HepG2 (cell line): ENCODE measurements around the gene ZNF763. TPM values are rescaled to one million over a fixed set of nuclear protein-coding genes. Genes with fewer than 3 reads are reported as not detected.
"Not testable (repeated sequence)": the region's sequence is repeated elsewhere in the genome, so short reads cannot be mapped to it uniquely, and the experiment has no call there.

Experiments
- ATAC-seq: fragments of 200-7000 bp; cut with Tn5 transposase; 3 replicates; pipeline ENCODE4 v1.9.1; 2020; ENCODE audit warnings: mild to moderate bottlenecking, moderate library complexity
- BruUV-seq: library from RNA; stranded (reverse); fragments of 400-500 nt; replicated peaks from 2 replicates; lab custom pipeline; 2021; lab: Mats Ljungman, UMichigan
- CTCF ChIA-PET: fragments of 300-600 bp; formaldehyde crosslinking; extraction: SDS; loops from one replicate; lab custom pipeline; 2021; ENCODE audit warnings: low total read pairs, inconsistent platforms, low intra/inter-chr PET ratio; lab: Yijun Ruan, JAX
- POLR2A ChIA-PET: fragments of 350-600 bp; sonication (Branson Sonifier 250); formaldehyde crosslinking; loops from one replicate; lab custom pipeline; 2020; ENCODE audit warnings: antibody characterized with exemption, inconsistent platforms; lab: Yijun Ruan, JAX
- DNase-seq: peaks from one replicate; pipeline ENCODE4 v3.0.0-alpha.2; 2015; ENCODE audit warnings: low spot score
- FAIRE-seq: peaks from 3 replicates; lab custom pipeline; 2011; peaks lifted over from hg19 to GRCh38; lab: Jason Lieb, UNC
- H2AFZ ChIP-seq: one replicate; pipeline ENCODE4 v1.6.1; 2011; ENCODE audit warnings: low read length, inconsistent platforms
- H3K27ac ChIP-seq: fragments of 300-600 bp; 3 replicates; pipeline ENCODE4 v1.8.0; 2011; ENCODE audit warnings: mixed run types, mild to moderate bottlenecking, mixed read lengths, low read length, inconsistent platforms; ENCODE audit not compliant: insufficient read depth; ENCODE audit errors: extremely low read length
- H3K27me3 ChIP-seq, 2 experiments: fragments of 200-600 bp in 1 of 2; 2 replicates in 1 of 2; 3 replicates in 1 of 2; pipeline versions ENCODE4 v1.6.0 to v1.8.0; 2011; ENCODE audit warnings: low read length in 2 of 2, mild to moderate bottlenecking in 2 of 2, moderate library complexity in 2 of 2, inconsistent platforms in 1 of 2; ENCODE audit not compliant: insufficient read depth in 2 of 2, control insufficient read depth in 1 of 2
- H3K36me3 ChIP-seq, 2 experiments: fragments of 200-600 bp in 1 of 2; replicated peaks in 1 of 2; 2 replicates in 1 of 2; 3 replicates in 1 of 2; pipeline versions ENCODE4 v1.5.1 to v1.8.0; 2011; ENCODE audit warnings: low read length in 2 of 2, inconsistent platforms in 1 of 2; ENCODE audit not compliant: insufficient read depth in 2 of 2, control insufficient read depth in 1 of 2
- H3K4me1 ChIP-seq: 2 replicates; pipeline ENCODE4 v1.5.1; 2012; ENCODE audit warnings: low read length, inconsistent platforms; ENCODE audit not compliant: insufficient read depth
- H3K4me2 ChIP-seq: 2 replicates; pipeline ENCODE4 v1.6.0; 2011; ENCODE audit warnings: low read depth, low read length, inconsistent platforms
- H3K4me3 ChIP-seq, 3 experiments: fragments of 200-600 bp in 1 of 3; sonication (generic), shearing (Covaris generic) in 1 of 3; replicated peaks in 1 of 3; 2 replicates each; pipeline ENCODE4 v1.5.1; 2011 to 2016; ENCODE audit warnings: low read length in 3 of 3, inconsistent platforms in 2 of 3, low read depth in 2 of 3, mild to moderate bottlenecking in 2 of 3, control low read depth in 1 of 3, mixed read lengths in 1 of 3; ENCODE audit not compliant: insufficient read depth in 1 of 3
- H3K79me2 ChIP-seq: one replicate; pipeline ENCODE4 v1.6.1; 2011; ENCODE audit warnings: low read length, inconsistent platforms; ENCODE audit not compliant: insufficient read depth
- H3K9ac ChIP-seq: 2 replicates; pipeline ENCODE4 v1.6.0; 2011; ENCODE audit warnings: mild to moderate bottlenecking, low read depth, low read length, inconsistent platforms; ENCODE audit not compliant: insufficient read depth
- H3K9me3 ChIP-seq: 2 replicates; pipeline ENCODE4 v1.5.1; 2012; ENCODE audit warnings: mild to moderate bottlenecking, low read length
- H4K20me1 ChIP-seq: 2 replicates; pipeline ENCODE4 v1.6.0; 2011; ENCODE audit warnings: inconsistent platforms, mild to moderate bottlenecking, low read length, moderate library complexity; ENCODE audit not compliant: insufficient read depth
- ZNF75D ChIP-seq: sonication (generic); formaldehyde crosslinking; IDR thresholded peaks from 2 replicates; pipeline ENCODE4 v1.8.1; 2023; ENCODE audit warnings: missing genetic modification reagents, mild to moderate bottlenecking, borderline replicate concordance
- WGBS: methylation state at CpG from one replicate; pipeline ENCODE4 v1.1.6; 2017; ENCODE audit warnings: low lambda C conversion rate; 5-methylcytosine and 5-hydroxymethylcytosine counted together
- in situ Hi-C: cut with HindIII; loops from 2 replicates; pipeline ENCODE4 v1.10.0; 2017; ENCODE audit warnings: low pct_unique_long_range_greater_than_20kb; ENCODE audit not compliant: extremely low pct_ligation_motif_present
- intact Hi-C: fragments of 100-400 bp; cut with micrococcal nuclease; formaldehyde crosslinking; loops from one replicate; pipeline ENCODE4 v1.10.0; 2022; ENCODE audit not compliant: unreplicated experiment
- polyA plus RNA-seq, 8 experiments: library from polyadenylated mRNA; depleted of rRNA in 3 of 8; stranded (reverse) in 7 of 8; unstranded in 1 of 8; fragments of >200 nt; fragmentation: Illumina TruSeq in 4 of 8; extraction: Trizol in 4 of 8; gene quantifications; 2 replicates each; pipeline versions ENCODE4 v1.2.1 to v1.2.3, GENCODE V29; 2011 to 2016; ENCODE audit warnings: low read depth in 4 of 8, missing spikeins in 1 of 8, mixed read lengths in 1 of 8; ENCODE audit not compliant: insufficient read depth in 1 of 8
- total RNA-seq, 5 experiments: library from RNA; depleted of rRNA; stranded (reverse); fragments of >200 nt; fragmentation: Illumina TruSeq; extraction: Trizol; gene quantifications; 2 replicates each; pipeline ENCODE4 v1.2.3, GENCODE V29; 2016; ENCODE audit warnings: low read depth in 1 of 5
- TF ChIP-seq, protein P1 (sequence below): sonication (generic); formaldehyde crosslinking; conservative IDR thresholded peaks from 2 replicates; pipeline ENCODE4 v1.4.0; 2020; ENCODE audit warnings: mild to moderate bottlenecking, missing genetic modification reagents, moderate library complexity

The ZNF763 gene
- total and polyA plus RNA-seq, 2 of the 13 experiments (the other 11 are each of a cell fraction or from before 2014, with no cell fraction given) = 0.08 to 0.42 TPM

DNA sequence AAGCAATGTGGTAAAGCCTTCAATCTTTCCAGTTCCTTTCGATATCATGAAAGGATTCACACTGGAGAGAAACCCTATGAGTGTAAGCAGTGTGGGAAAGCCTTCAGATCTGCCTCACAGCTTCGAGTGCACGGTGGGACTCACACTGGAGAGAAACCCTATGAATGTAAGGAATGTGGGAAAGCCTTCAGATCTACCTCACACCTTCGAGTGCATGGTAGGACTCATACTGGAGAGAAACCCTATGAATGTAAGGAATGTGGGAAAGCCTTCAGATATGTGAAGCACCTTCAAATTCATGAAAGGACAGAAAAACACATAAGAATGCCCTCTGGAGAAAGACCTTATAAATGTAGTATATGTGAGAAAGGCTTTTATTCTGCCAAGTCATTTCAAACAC is 15.6 kb upstream of the ZNF763 start:
- H2AFZ ChIP-seq = no peak overlapping the region
- ATAC-seq = no peak
- DNase-seq = no peak
- peaks cover 3% of the 10 kb centered on the region for H3K79me2 ChIP-seq
- no peak for FAIRE-seq
- no peak overlapping the region for H3K9ac ChIP-seq
- intact Hi-C loops = no loop called here
- no peaks in the 10 kb centered on the region; the same call in 1 of the 2 replicates for H4K20me1 ChIP-seq
- no TSS peak for BruUV-seq
- no peaks in the 10 kb centered on the region for H3K27me3 ChIP-seq
- 0 out of 2 replicates have a peak, but pooled peaks have one; percentile 22 for TF ChIP-seq ZNF75D (CRISPR knock-in tag)
- TF ChIP-seq, protein P1, sequence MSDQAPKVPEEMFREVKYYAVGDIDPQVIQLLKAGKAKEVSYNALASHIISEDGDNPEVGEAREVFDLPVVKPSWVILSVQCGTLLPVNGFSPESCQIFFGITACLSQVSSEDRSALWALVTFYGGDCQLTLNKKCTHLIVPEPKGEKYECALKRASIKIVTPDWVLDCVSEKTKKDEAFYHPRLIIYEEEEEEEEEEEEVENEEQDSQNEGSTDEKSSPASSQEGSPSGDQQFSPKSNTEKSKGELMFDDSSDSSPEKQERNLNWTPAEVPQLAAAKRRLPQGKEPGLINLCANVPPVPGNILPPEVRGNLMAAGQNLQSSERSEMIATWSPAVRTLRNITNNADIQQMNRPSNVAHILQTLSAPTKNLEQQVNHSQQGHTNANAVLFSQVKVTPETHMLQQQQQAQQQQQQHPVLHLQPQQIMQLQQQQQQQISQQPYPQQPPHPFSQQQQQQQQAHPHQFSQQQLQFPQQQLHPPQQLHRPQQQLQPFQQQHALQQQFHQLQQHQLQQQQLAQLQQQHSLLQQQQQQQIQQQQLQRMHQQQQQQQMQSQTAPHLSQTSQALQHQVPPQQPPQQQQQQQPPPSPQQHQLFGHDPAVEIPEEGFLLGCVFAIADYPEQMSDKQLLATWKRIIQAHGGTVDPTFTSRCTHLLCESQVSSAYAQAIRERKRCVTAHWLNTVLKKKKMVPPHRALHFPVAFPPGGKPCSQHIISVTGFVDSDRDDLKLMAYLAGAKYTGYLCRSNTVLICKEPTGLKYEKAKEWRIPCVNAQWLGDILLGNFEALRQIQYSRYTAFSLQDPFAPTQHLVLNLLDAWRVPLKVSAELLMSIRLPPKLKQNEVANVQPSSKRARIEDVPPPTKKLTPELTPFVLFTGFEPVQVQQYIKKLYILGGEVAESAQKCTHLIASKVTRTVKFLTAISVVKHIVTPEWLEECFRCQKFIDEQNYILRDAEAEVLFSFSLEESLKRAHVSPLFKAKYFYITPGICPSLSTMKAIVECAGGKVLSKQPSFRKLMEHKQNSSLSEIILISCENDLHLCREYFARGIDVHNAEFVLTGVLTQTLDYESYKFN (CRISPR knock-in tag) = no peak
- TF ChIP-seq, all 625 proteins: peak for 1
- Histone ChIP-seq H3K36me3 (peaks cover 17 to 56% of the 10 kb centered on the region in 2 experiments), H3K4me2 (no peak overlapping the region), H3K4me1 (no peaks in the 10 kb centered on the region), H3K27ac (no peak overlapping the region), H3K9me3 (peaks cover 21% of the 10 kb centered on the region), H3K4me3 (no peak overlapping the region)
- 94% methylated on average over 4 of the region's 4 CpGs for WGBS
- ChIA-PET CTCF (no interaction called here), POLR2A (no interaction called here)
- in situ Hi-C loops = no loop called here

DNA sequence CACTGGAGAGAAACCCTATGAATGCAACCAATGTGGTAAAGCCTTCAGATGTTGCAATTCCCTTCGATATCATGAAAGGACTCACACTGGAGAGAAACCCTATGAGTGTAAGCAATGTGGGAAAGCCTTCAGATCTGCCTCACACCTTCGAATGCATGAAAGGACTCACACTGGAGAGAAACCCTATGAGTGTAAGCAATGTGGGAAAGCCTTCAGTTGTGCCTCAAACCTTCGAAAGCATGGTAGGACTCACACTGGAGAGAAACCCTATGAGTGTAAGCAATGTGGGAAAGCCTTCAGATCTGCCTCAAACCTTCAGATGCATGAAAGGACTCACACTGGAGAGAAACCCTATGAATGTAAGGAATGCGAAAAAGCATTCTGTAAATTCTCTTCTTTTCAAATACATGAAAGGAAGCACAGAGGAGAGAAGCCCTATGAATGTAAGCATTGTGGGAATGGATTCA is 15.2 kb upstream of the ZNF763 start:
- ATAC-seq, intact Hi-C loops, H4K20me1 ChIP-seq, H3K4me2 ChIP-seq, BruUV-seq, FAIRE-seq, H3K4me3 ChIP-seq, POLR2A ChIA-PET, H3K27ac ChIP-seq, H3K27me3 ChIP-seq, H3K9ac ChIP-seq, H2AFZ ChIP-seq, CTCF ChIA-PET, in situ Hi-C loops, H3K79me2 ChIP-seq, H3K4me1 ChIP-seq, DNase-seq: not testable (repeated sequence)
- peaks cover 17 to 52% of the 10 kb centered on the region in 2 experiments for H3K36me3 ChIP-seq
- H3K9me3 ChIP-seq = peaks cover 21% of the 10 kb centered on the region
- 0 out of 2 replicates have a peak, but pooled peaks have one; percentile 78 for TF ChIP-seq ZNF75D (CRISPR knock-in tag)
- 95% methylated on average over 4 of the region's 4 CpGs for WGBS
